NB4 (cell line): Measurements from ENCODE around the gene GALNT11.

Experiments used
- DNase-seq: peaks from one replicate; pipeline ENCODE4 v3.0.0; 2010; ENCODE audit warnings: low read depth
- H3K4me3 ChIP-seq: one replicate; pipeline ENCODE4 v1.5.1; 2011; ENCODE audit warnings: mild to moderate bottlenecking, low read depth, low read length, moderate library complexity
- CTCF ChIP-seq: IDR thresholded peaks from one replicate; pipeline ENCODE4 v1.5.1; 2012; ENCODE audit warnings: low read depth, low read length
- MAX ChIP-seq: IDR thresholded peaks from 2 replicates; pipeline ENCODE4 v1.6.1; 2011; ENCODE audit warnings: low read depth, low read length
- MYC ChIP-seq: IDR thresholded peaks from 2 replicates; pipeline ENCODE4 v1.6.1; 2011; ENCODE audit warnings: low read depth, low read length
- POLR2A ChIP-seq: IDR thresholded peaks from 2 replicates; pipeline ENCODE4 v1.6.1; 2011; ENCODE audit warnings: mild to moderate bottlenecking; ENCODE audit not compliant: insufficient read length; ENCODE audit errors: extremely low read depth

Gene GALNT11

GRCh38 chr7:152117356-152117755 lies 91.9 kb downstream of the GALNT11 start:
- no peak for TF ChIP-seq CTCF
- TF ChIP-seq MYC: no peak
- TF ChIP-seq MAX: no peak
- TF ChIP-seq POLR2A: no peak
- DNase-seq: no peak
- H3K4me3 ChIP-seq: no peak overlapping the region

- DNase-seq: no peak
- no peak overlapping the region for H3K4me3 ChIP-seq
Observed at GRCh38 chr7:152120210-152120609, 94.7 kb downstream of the GALNT11 start.

GRCh38 chr7:152120776-152121175 lies 95.3 kb downstream of the GALNT11 start:
- DNase-seq: no peak
- H3K4me3 ChIP-seq: no peak overlapping the region
- TF ChIP-seq MAX (no peak), POLR2A (no peak), CTCF (no peak), MYC (no peak)

More at GRCh38 chr7:152120210-152120609, 94.7 kb downstream of the GALNT11 start:
- no peak for TF ChIP-seq MAX
- TF ChIP-seq CTCF: no peak
- TF ChIP-seq MYC: no peak
- no peak for TF ChIP-seq POLR2A

GRCh38 chr7:152121432-152121831 lies 96.0 kb downstream of the GALNT11 start:
- no peak overlapping the region for H3K4me3 ChIP-seq
- DNase-seq: no peak
- no peak for TF ChIP-seq MAX

GRCh38 chr7:152122540-152122939 lies 97.1 kb downstream of the GALNT11 start:
- TF ChIP-seq CTCF (no peak), POLR2A (no peak), MYC (no peak), MAX (no peak)

GRCh38 chr7:152126741-152127140 lies 101.3 kb downstream of the GALNT11 start:
- no peak overlapping the region for H3K4me3 ChIP-seq
- no peak for DNase-seq
- TF ChIP-seq CTCF (no peak), MYC (no peak), POLR2A (no peak), MAX (no peak)

More at GRCh38 chr7:152122540-152122939, 97.1 kb downstream of the GALNT11 start:
- DNase-seq: no peak
- H3K4me3 ChIP-seq: no peak overlapping the region
